22Rv1 (cell line): ENCODE results near the gene TPM4.

Experiments
- ZFX ChIP-seq: fragments of 450-650 bp; IDR thresholded peaks from 2 replicates; pipeline ENCODE4 v1.6.1; 2017; ENCODE audit warnings: antibody characterized with exemption, borderline replicate concordance
- TF ChIP-seq, protein P1 (sequence below): fragments of 450-650 bp; IDR thresholded peaks from 2 replicates; pipeline ENCODE4 v1.5.1; 2017; ENCODE audit warnings: mild to moderate bottlenecking

DNA sequence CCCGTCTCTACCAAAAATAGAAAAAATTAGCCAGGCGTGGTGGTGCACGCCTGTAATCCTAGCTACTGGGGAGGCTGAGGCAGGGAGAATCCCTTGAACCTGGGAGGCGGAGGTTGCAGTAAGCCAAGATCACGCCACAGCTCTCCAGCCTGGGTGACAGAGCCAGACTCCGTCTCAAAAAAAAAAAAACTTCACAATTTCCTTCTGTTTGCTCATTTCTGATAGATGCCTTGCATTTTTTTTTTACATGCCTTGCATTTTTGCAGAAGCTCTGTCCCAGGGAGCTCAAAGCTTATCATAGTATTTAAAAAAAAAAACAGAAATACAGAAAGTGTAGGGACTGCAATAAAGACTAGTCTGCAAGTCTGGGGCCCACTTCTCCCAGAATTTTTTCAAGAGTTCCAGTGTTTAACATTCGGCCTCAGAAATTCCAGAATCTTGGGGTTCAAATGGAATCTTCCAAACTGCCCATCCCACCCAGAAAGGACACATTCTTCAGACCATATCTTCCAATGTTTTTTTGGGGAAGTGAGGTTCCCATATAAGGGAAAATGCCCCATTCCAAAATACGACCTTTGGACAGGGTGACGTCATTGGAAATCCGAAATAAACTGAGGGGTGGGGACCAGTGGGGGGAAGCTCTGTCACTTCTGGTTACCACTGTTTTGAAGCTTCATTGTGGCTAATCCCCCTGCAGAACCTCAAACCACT is 18.2 kb downstream of the TPM4 start:
- TF ChIP-seq, protein P1, sequence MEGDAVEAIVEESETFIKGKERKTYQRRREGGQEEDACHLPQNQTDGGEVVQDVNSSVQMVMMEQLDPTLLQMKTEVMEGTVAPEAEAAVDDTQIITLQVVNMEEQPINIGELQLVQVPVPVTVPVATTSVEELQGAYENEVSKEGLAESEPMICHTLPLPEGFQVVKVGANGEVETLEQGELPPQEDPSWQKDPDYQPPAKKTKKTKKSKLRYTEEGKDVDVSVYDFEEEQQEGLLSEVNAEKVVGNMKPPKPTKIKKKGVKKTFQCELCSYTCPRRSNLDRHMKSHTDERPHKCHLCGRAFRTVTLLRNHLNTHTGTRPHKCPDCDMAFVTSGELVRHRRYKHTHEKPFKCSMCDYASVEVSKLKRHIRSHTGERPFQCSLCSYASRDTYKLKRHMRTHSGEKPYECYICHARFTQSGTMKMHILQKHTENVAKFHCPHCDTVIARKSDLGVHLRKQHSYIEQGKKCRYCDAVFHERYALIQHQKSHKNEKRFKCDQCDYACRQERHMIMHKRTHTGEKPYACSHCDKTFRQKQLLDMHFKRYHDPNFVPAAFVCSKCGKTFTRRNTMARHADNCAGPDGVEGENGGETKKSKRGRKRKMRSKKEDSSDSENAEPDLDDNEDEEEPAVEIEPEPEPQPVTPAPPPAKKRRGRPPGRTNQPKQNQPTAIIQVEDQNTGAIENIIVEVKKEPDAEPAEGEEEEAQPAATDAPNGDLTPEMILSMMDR: no peak
- TF ChIP-seq ZFX: no peak
